Activated CD4-positive, alpha-beta memory T cell treated with anti-CD3 and anti-CD28 coated beads for 36 hours (primary cell): ENCODE results near the gene CNTN4. TPM values are rescaled to one million over a fixed set of nuclear protein-coding genes. Genes with fewer than 3 reads are reported as not detected.

ENCODE experiments used
- CTCF ChIA-PET: fragments of 350-600 bp; sonication (Branson Sonifier 250); formaldehyde crosslinking; loops from one replicate; lab custom pipeline; 2021; ENCODE audit warnings: antibody characterized with exemption, inconsistent platforms; lab: Charles Lee
- POLR2A ChIA-PET: fragments of 350-600 bp; sonication (Branson Sonifier 250); formaldehyde crosslinking; loops from one replicate; lab custom pipeline; 2021; ENCODE audit warnings: antibody characterized with exemption; lab: Charles Lee
- DNase-seq: peaks from one replicate; pipeline ENCODE4 v3.0.0-alpha.2; 2020
- H3K27ac Mint-ChIP-seq: one replicate; pipeline ENCODE4 v1.8.0; 2021; ENCODE audit warnings: mixed read lengths
- H3K27me3 Mint-ChIP-seq: one replicate; pipeline ENCODE4 v1.8.0; 2021; ENCODE audit warnings: mixed read lengths
- H3K36me3 Mint-ChIP-seq: one replicate; pipeline ENCODE4 v1.8.0; 2021; ENCODE audit warnings: mixed read lengths
- H3K4me1 Mint-ChIP-seq: one replicate; pipeline ENCODE4 v1.8.0; 2021; ENCODE audit warnings: low read depth, mixed read lengths
- H3K4me3 Mint-ChIP-seq: one replicate; pipeline ENCODE4 v1.8.0; 2021; ENCODE audit warnings: mild to moderate bottlenecking, mixed read lengths
- H3K9me3 Mint-ChIP-seq: one replicate; pipeline ENCODE4 v1.8.0; 2021; ENCODE audit warnings: mixed read lengths
- intact Hi-C: fragments of 100-400 bp; cut with micrococcal nuclease; formaldehyde crosslinking; loops from one replicate; pipeline ENCODE4 v1.15.1; 2023
- total RNA-seq, 2 experiments: library from RNA; stranded (reverse); gene quantifications; one replicate each; pipeline ENCODE4 v1.2.3, GENCODE V29; 2021

CNTN4 gene
- total RNA-seq, 2 experiments from 2014 or later = not detected

DNA sequence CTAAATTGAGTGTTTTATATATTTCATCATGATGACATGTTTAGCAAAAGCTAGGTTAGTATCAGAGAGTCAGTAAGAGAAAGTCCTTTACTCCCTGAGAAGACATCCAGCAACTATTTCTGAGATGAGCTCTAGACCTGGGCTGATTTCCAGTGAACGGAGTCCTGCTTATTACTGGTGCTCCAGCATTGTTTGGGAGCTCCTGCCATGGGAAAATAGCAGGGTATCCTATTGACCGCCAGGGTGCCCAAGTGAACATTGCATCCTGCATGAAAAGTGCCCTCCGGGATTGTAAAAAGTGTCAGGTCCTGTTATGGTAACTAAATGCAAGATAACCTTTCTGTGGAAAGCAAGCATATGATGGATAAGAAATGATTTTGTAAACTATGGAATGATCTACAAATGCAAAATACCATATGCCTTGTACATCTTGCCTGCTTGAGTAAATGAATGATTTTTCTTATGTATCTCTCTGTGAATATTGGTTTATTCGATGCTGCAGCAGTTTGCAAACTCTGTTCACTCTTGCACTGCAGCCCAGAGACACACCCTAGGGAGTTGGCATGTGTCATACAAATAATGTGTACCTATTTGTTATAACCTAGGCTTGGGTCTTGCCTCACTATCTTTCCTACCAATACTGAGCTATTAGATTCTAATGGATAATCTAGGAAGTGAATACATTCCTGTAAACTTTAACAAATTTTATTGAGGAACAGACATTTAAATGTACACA lies 914.8 kb downstream of the CNTN4 start:
- Mint-ChIP-seq H3K27ac (no peak overlapping the region), H3K4me3 (no peak overlapping the region), H3K27me3 (peaks cover 19% of the 10 kb centered on the region), H3K36me3 (no peaks in the 10 kb centered on the region), H3K4me1 (no peaks in the 10 kb centered on the region), H3K9me3 (no peaks in the 10 kb centered on the region)
- ChIA-PET CTCF (no interaction called here), POLR2A (interaction anchor here (0.6 kb wide), 1 partner anchor 34 kb away, joined by 3 read pairs; no protein-coding TSS in a partner anchor)
- intact Hi-C loops = no loop called here
- DNase-seq = no peak

DNA sequence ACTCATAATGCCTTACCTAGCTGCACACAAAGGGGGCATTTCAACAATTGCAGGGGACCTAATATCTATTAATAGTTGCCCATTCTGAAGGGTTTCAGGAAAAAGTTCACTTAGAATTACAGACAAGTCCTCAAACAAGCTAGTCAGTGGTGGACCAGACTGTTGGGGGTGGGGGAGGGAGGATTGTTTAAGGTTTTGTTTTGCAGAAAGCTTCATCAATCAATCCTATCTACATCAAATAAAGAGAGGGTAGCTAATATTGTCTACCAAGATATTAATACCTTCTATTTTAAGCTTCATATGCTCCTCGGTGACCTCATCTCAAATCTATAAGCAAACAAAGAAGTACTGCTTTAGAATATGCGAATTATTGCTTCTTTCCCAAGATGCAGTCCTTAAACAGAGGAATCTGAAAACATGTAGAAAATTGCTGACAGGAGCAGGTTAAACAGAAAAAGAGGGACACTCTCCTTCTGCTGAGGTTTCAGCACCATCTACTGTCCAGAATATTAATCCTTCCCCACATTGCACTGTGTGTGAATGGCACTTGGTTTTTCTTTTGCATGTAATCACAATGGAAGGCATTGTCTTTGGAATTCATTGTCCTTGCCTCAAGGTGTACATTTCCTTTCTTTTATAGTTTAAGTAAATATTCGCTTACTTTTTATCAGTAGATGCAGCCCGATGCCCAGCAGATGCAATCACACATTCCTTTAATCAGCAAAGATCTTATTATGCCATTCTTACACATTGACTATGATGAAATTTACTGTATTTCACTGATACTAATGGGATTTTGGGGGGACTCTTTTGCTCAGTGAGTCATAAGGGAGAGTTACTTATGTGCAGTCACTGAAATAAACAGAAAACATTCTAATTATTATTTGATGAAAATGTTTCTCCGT lies 916.8 kb downstream of the CNTN4 start:
- no peak for DNase-seq
- no peaks in the 10 kb centered on the region for H3K36me3 Mint-ChIP-seq
- no peaks in the 10 kb centered on the region for H3K4me1 Mint-ChIP-seq
- no peak overlapping the region for H3K27ac Mint-ChIP-seq
- CTCF ChIA-PET = no interaction called here
- intact Hi-C loops = no loop called here
- H3K27me3 Mint-ChIP-seq = peaks cover 19% of the 10 kb centered on the region
- no peak overlapping the region for H3K4me3 Mint-ChIP-seq
- POLR2A ChIA-PET = no interaction called here
- no peaks in the 10 kb centered on the region for H3K9me3 Mint-ChIP-seq

DNA sequence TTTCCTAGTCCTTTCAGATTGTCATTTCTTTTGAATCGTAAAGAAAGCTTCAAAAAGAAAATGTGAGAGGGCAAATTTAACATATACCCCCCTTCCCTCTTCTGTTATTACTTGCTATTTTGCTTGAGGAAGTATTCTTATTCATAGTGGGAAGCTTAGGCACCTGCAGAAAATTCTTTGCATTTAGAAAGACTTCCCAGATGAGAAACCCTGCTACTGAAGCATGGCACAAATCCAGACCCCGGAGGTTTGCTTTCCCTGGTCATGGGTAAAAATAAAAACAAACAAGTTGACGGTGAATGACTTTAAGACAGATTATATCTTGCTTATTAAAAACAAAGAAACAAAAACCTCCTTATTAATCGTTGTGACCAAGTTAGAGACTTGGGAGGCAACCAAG lies 917.6 kb downstream of the CNTN4 start:
- H3K4me1 Mint-ChIP-seq = no peaks in the 10 kb centered on the region
- no peak overlapping the region for H3K27ac Mint-ChIP-seq
- POLR2A ChIA-PET = no interaction called here
- H3K27me3 Mint-ChIP-seq = peaks cover 17% of the 10 kb centered on the region
- intact Hi-C loops = no loop called here
- CTCF ChIA-PET = no interaction called here
- no peaks in the 10 kb centered on the region for H3K36me3 Mint-ChIP-seq
- H3K9me3 Mint-ChIP-seq = no peaks in the 10 kb centered on the region
- H3K4me3 Mint-ChIP-seq = no peak overlapping the region
- DNase-seq = no peak

DNA sequence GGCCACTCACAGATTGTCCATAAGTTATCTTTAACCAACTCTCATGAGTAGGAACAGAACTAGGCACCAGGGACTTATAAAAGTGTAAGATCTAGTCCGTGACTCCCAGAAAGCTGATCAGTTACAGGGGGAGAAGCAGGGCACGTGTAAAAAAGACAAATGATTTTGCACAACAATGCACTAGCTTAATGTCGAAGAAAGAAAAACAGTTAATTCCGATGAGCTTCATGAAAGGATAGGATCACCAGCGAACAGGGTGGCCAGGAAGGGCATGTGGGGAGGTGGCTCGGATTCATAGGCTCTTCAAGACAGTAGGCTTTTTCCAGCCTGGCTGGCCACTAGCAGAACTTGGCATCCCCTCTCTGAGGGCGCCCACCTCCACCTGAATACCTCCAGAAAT lies 921.5 kb downstream of the CNTN4 start:
- no peaks in the 10 kb centered on the region for H3K4me1 Mint-ChIP-seq
- no peak overlapping the region for H3K27ac Mint-ChIP-seq
- ChIA-PET POLR2A (no interaction called here), CTCF (no interaction called here)
- no peak for DNase-seq
- H3K9me3 Mint-ChIP-seq = no peaks in the 10 kb centered on the region
- H3K36me3 Mint-ChIP-seq = no peaks in the 10 kb centered on the region
- no peak overlapping the region for H3K4me3 Mint-ChIP-seq
- intact Hi-C loops = loop anchor here (10.0 kb wide), 1 partner anchor 255 kb away; no protein-coding TSS in a partner anchor
- peaks cover 3% of the 10 kb centered on the region for H3K27me3 Mint-ChIP-seq

DNA sequence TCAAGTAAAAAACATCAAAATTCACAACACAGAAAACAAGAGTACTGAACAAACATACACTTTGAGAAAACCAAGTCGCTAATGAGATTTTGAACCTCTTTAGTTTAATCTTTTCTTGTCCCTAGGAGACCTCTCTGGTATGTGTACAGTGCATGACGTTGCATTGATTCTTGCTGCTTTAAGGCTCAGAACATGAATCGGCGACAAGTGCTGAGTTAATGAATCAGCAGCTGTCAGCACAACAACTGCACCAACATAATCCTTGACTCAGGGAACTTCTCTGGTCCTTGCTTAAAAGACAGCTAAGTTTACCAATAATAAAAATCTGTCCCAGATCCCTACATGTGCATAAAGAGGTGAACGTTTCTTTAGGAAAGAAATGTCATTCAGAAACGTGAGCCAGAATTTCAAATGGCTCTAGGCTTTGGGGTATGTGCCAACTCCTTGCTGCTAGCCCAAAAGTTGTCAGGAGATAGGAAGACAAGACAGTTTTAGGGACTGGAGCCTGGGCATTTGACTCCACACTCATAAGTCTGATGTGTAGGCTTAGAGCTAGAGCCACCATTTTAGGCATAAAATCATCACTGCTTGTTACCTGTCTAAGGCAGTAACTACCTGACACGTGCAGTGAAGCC lies 924.6 kb downstream of the CNTN4 start:
- Mint-ChIP-seq H3K9me3 (no peaks in the 10 kb centered on the region), H3K27me3 (no peaks in the 10 kb centered on the region), H3K27ac (no peak overlapping the region), H3K4me3 (no peak overlapping the region), H3K36me3 (no peaks in the 10 kb centered on the region), H3K4me1 (peaks cover 8% of the 10 kb centered on the region)
- ChIA-PET CTCF (no interaction called here), POLR2A (no interaction called here)
- intact Hi-C loops = loop anchor here (10.0 kb wide), 1 partner anchor 258 kb away; no protein-coding TSS in a partner anchor
- DNase-seq = no peak

DNA sequence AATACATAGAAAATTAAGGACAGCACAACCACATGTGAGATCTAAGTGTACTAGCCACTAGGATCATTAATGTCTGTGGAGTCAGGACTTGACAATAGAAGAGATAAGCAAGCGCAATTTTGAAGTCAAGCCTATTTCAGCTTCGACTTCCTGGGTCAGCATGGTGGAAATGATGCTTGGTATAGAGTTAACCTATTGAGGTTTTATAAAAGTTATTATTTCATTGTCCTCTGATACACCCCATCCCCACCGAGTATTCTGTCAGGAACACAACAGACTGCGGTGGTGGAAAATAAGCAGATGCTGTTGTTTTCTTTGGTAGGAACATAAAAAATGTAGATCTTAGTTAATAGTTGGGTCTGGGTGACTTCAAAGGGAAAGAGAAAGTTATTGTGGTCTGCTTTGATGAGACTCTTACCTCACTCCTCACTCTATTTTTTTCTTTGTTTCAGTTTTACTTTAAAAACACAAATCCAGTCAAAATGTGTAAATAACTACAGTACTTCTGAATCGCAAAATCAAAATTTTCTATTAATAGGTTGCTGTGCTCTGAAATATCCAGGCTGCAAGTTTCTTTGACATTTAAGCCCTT lies 929.4 kb downstream of the CNTN4 start:
- H3K36me3 Mint-ChIP-seq = no peaks in the 10 kb centered on the region
- no peaks in the 10 kb centered on the region for H3K9me3 Mint-ChIP-seq
- H3K4me1 Mint-ChIP-seq = peaks cover 12% of the 10 kb centered on the region
- H3K27me3 Mint-ChIP-seq = no peaks in the 10 kb centered on the region
- ChIA-PET POLR2A (no interaction called here), CTCF (no interaction called here)
- H3K27ac Mint-ChIP-seq = no peak overlapping the region
- no peak overlapping the region for H3K4me3 Mint-ChIP-seq
- intact Hi-C loops = loop anchor here (5.0 to 10.0 kb wide), 2 partner anchors 149 to 263 kb away; partner anchors contain the start of gene CRBN
- no peak for DNase-seq

DNA sequence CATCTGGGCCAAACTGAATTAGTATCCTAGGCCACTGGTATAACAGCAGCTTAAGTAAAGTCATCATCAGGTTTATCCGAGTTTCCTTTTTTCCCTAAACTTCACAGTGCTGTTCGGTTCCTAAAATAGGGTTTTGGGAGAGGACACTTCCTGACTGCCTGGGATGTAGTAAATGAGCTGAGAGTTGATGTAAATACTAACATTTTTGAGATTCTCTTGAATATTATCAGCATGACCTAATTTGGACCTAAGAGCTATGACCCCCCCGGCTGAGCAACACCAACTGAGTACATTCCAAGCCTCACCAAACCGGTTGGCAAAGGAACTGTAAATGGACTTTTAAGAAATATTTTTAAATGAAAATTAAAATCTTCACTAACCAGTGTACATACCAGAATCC lies 932.7 kb downstream of the CNTN4 start:
- no peak overlapping the region for H3K4me3 Mint-ChIP-seq
- H3K27ac Mint-ChIP-seq = no peak overlapping the region
- H3K4me1 Mint-ChIP-seq = peaks cover 12% of the 10 kb centered on the region
- no peaks in the 10 kb centered on the region for H3K27me3 Mint-ChIP-seq
- no peaks in the 10 kb centered on the region for H3K36me3 Mint-ChIP-seq
- H3K9me3 Mint-ChIP-seq = no peaks in the 10 kb centered on the region
- ChIA-PET CTCF (no interaction called here), POLR2A (no interaction called here)
- intact Hi-C loops = no loop called here
- no peak for DNase-seq

DNA sequence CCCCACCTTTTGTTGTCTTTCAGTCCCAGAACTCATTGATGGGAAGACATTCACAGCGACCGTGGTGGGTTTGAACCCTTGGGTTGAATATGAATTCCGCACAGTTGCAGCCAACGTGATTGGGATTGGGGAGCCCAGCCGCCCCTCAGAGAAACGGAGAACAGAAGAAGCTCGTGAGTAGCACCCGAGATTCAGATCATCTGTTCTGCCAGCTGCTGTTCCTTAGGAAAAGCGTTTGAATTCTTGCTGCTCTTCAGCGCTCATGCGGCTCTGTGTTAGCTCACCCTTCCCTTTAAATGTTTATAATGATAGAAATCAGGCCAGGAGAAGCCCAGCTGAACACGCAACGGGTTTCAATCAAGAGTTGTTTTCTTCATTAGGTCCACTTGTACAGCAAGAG lies 938.5 kb downstream of the CNTN4 start:
- H3K27ac Mint-ChIP-seq = no peak overlapping the region
- ChIA-PET POLR2A (no interaction called here), CTCF (no interaction called here)
- no peaks in the 10 kb centered on the region for H3K9me3 Mint-ChIP-seq
- no peaks in the 10 kb centered on the region for H3K4me1 Mint-ChIP-seq
- H3K4me3 Mint-ChIP-seq = no peak overlapping the region
- intact Hi-C loops = no loop called here
- peaks cover 2% of the 10 kb centered on the region for H3K27me3 Mint-ChIP-seq
- DNase-seq = no peak
- H3K36me3 Mint-ChIP-seq = no peaks in the 10 kb centered on the region

DNA sequence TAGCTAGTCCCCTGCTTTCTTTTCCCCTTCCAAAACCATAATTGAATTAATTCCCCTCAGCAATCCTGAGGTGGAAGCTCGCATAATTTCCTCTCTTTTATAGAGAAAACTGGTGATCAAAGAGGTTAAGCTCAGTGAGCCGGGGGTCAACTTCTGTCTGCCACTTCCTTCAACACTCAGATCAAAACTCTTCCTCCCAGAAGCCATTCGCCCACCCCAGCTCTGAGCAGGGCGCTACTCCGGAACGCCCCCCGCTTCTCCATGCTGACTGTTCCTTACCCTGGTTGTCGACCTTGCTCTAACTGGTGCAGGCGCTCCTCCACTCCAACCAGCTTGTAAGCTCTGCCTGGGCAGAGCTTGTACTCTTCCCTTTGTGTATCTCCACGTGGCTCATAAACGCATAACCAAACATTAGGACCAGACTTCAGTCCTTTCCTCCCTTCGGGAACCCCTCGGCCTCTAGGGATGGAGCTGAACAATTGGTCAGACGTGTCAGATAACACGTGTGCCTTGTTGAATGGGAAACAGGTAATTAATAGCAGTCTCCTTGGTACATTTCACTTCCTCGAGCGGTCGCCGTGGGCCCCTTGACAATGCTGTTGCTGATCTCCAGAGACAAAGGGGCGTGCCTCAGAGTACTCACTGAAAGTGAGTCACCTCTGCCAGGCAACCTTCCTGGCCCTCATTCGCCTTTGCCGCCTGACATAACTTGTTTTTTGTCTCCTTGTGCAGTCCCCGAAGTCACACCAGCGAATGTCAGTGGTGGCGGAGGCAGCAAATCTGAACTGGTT lies 939.7 kb downstream of the CNTN4 start:
- intact Hi-C loops = no loop called here
- Mint-ChIP-seq H3K4me1 (no peaks in the 10 kb centered on the region), H3K27me3 (peaks cover 2% of the 10 kb centered on the region), H3K4me3 (no peak overlapping the region), H3K9me3 (no peaks in the 10 kb centered on the region), H3K27ac (no peak overlapping the region), H3K36me3 (no peaks in the 10 kb centered on the region)
- ChIA-PET CTCF (no interaction called here), POLR2A (interaction anchor here (0.6 kb wide), 1 partner anchor 19 kb away, joined by 3 read pairs; no protein-coding TSS in a partner anchor)
- no peak for DNase-seq

DNA sequence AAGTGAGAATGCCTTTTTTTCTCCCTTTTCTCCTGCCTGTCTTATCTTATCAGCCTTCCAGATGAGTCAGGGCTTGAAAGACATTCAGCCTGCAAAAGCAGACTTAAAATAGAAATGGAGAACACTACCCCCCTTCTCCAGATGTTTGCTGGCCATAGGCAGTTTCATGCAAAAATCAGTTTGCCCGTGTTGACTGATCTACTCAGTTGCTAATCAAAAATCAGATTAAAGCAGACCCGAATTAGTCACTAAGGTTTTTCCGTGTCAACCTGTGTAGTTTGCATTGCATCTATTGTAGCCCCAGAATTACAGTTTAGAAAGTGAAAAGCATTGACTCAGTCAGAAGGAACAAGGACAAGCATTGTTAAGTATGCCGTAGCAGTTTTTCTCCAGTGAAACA lies 955.3 kb downstream of the CNTN4 start:
- POLR2A ChIA-PET = no interaction called here
- H3K4me1 Mint-ChIP-seq = no peaks in the 10 kb centered on the region
- no peaks in the 10 kb centered on the region for H3K36me3 Mint-ChIP-seq
- H3K27me3 Mint-ChIP-seq = peaks cover 2% of the 10 kb centered on the region
- no peak overlapping the region for H3K27ac Mint-ChIP-seq
- CTCF ChIA-PET = no interaction called here
- intact Hi-C loops = no loop called here
- H3K4me3 Mint-ChIP-seq = no peak overlapping the region
- DNase-seq = no peak
- H3K9me3 Mint-ChIP-seq = no peaks in the 10 kb centered on the region

DNA sequence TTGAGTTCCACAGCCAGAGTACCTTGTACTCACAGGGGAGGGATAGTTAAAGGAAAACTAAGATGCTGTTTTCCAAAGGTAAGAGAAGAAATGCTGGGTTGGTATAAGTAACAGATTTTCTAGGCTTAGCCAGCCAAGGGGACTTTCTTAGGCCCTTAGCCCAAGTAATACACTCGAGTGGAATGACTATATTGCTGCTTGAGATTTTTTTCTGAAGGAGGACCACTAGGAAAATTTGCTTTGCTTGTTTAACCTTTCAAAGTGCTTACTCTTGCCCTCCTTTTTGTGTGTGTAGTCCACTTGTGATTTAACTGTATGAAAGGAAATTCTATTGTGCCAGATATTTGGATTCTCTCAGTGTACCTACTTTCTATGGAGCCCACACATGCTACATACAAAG lies 961.0 kb downstream of the CNTN4 start:
- intact Hi-C loops = no loop called here
- no peak for DNase-seq
- Mint-ChIP-seq H3K4me3 (no peak overlapping the region), H3K9me3 (no peaks in the 10 kb centered on the region), H3K36me3 (no peaks in the 10 kb centered on the region), H3K4me1 (no peaks in the 10 kb centered on the region), H3K27ac (no peak overlapping the region), H3K27me3 (peaks cover 2% of the 10 kb centered on the region)
- POLR2A ChIA-PET = no interaction called here
- CTCF ChIA-PET = no interaction called here
